Measurements from ENCODE around the gene TTC39A. TPM values are rescaled to one million over a fixed set of nuclear protein-coding genes. Genes with fewer than 3 reads are reported as not detected.

TTC39A gene
- total RNA-seq, 2 experiments from 2014 or later: 0.11 TPM; not detected in 1

GRCh38 chr1:51280321-51280978 is 49.9 kb downstream of the TTC39A start:
- Mint-ChIP-seq H3K36me3 (ENCODE audit: low read depth) (peaks cover 2% of the 10 kb centered on the region), H3K27me3 (no peaks in the 10 kb centered on the region), H3K27ac (no peak overlapping the region), H3K9me3 (ENCODE audit: low read depth) (no peaks in the 10 kb centered on the region), H3K4me1 (peaks cover 21% of the 10 kb centered on the region), H3K4me3 (no peak overlapping the region)
- intact Hi-C loops (cut with DNase I, micrococcal nuclease): no loop called here
- ChIA-PET POLR2A (no interaction called here), CTCF (interaction anchor here (1.2 kb wide), 1 partner anchor 87 kb away, joined by 3 read pairs; no protein-coding TSS in a partner anchor)
- ATAC-seq: no peak
- no peak for DNase-seq

DNA sequence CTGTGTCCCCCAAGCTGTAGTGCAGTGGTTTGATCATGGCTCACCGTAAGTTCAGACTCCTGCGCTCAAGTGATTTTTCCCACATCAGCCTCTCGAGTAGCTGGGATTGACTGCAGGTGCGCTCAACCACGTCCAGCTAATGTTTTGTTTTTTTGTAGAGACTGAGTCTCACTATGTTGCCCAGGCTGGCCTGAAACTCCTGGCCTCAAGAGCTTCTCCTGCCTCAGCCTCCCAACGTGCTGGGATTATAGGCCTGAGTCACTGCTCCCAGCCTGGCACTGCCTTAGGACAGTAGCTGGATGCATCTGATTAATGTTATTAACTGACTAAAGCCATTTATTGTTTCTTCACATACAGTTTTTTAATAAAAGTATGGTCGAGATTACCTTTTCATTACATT is 54.1 kb downstream of the TTC39A start:
- DNase-seq: no peak
- H3K27me3 Mint-ChIP-seq: no peaks in the 10 kb centered on the region
- no peaks in the 10 kb centered on the region for H3K9me3 Mint-ChIP-seq (ENCODE audit: low read depth)
- H3K27ac Mint-ChIP-seq: no peak overlapping the region
- intact Hi-C loops (cut with DNase I, micrococcal nuclease): loop anchor here in 1 of 2 experiments (10.0 kb wide), 1 partner anchor 59 kb away; the partner anchor contains the start of gene TTC39A
- no peak overlapping the region for H3K4me3 Mint-ChIP-seq
- CTCF ChIA-PET: interaction anchor here (0.6 kb wide), 1 partner anchor 26 kb away, joined by 3 read pairs; no protein-coding TSS in a partner anchor
- POLR2A ChIA-PET: no interaction called here
- H3K36me3 Mint-ChIP-seq (ENCODE audit: low read depth): peaks cover 3% of the 10 kb centered on the region
- ATAC-seq: no peak
- no peaks in the 10 kb centered on the region for H3K4me1 Mint-ChIP-seq

- no peak for ATAC-seq
- H3K36me3 Mint-ChIP-seq (ENCODE audit: low read depth): peaks cover 10% of the 10 kb centered on the region
- DNase-seq: no peak
- H3K4me3 Mint-ChIP-seq: no peak overlapping the region
- no peak overlapping the region for H3K27ac Mint-ChIP-seq
- H3K4me1 Mint-ChIP-seq: no peaks in the 10 kb centered on the region
- POLR2A ChIA-PET: no interaction called here
- no peaks in the 10 kb centered on the region for H3K9me3 Mint-ChIP-seq (ENCODE audit: low read depth)
- intact Hi-C loops (cut with DNase I, micrococcal nuclease): loop anchor here in 1 of 2 experiments (10.0 kb wide), 1 partner anchor 60 kb away; the partner anchor contains the start of gene TTC39A
- H3K27me3 Mint-ChIP-seq: no peaks in the 10 kb centered on the region
- CTCF ChIA-PET: no interaction called here
Measured at GRCh38 chr1:51274676-51275075, 55.7 kb downstream of the TTC39A start.

- CTCF ChIA-PET: no interaction called here
- H3K27me3 Mint-ChIP-seq: no peaks in the 10 kb centered on the region
- ATAC-seq (no peak), DNase-seq (no peak)
- intact Hi-C loops (cut with DNase I, micrococcal nuclease): loop anchor here in 1 of 2 experiments (10.0 kb wide), 1 partner anchor 62 kb away; the partner anchor contains the start of gene TTC39A
- H3K36me3 Mint-ChIP-seq (ENCODE audit: low read depth): peaks cover 16% of the 10 kb centered on the region
- POLR2A ChIA-PET: no interaction called here
- H3K4me1 Mint-ChIP-seq: peaks cover 8% of the 10 kb centered on the region
- no peak overlapping the region for H3K27ac Mint-ChIP-seq
- no peaks in the 10 kb centered on the region for H3K9me3 Mint-ChIP-seq (ENCODE audit: low read depth)
- no peak overlapping the region for H3K4me3 Mint-ChIP-seq
Measured at GRCh38 chr1:51272916-51273315, 57.4 kb downstream of the TTC39A start.

- H3K9me3 Mint-ChIP-seq (ENCODE audit: low read depth): no peaks in the 10 kb centered on the region
- ATAC-seq: no peak
- peaks cover 15% of the 10 kb centered on the region for H3K36me3 Mint-ChIP-seq (ENCODE audit: low read depth)
- intact Hi-C loops (cut with DNase I, micrococcal nuclease): loop anchor here in 1 of 2 experiments (10.0 kb wide), 1 partner anchor 64 kb away; the partner anchor contains the start of gene TTC39A
- ChIA-PET CTCF (interaction anchor here (1.0 kb wide), 1 partner anchor 17 kb away, joined by 3 read pairs; no protein-coding TSS in a partner anchor), POLR2A (no interaction called here)
- H3K27me3 Mint-ChIP-seq: no peaks in the 10 kb centered on the region
- no peak overlapping the region for H3K27ac Mint-ChIP-seq
- H3K4me1 Mint-ChIP-seq: peaks cover 25% of the 10 kb centered on the region
- DNase-seq: no peak
- no peak overlapping the region for H3K4me3 Mint-ChIP-seq
Measured at GRCh38 chr1:51270751-51271150, 59.6 kb downstream of the TTC39A start.

DNA sequence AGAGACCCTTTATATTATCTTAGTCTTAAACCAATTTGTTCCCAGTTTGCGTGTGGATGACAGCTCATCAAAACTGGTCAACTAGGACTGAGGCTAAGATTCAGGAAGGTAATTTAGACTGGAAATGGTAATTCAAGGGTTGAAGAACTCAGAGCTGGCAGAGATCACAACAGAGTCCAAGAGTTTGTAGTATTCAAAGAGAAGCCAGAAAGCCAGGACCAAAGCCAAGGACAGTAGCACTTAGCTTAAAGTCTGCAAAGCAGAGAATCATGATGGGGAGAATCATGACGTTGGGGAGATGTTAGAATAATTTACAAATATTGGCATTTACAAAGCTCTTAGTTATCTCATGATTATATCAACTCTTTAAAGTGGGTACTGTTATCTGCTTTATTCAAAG is 61.7 kb downstream of the TTC39A start:
- DNase-seq: no peak
- intact Hi-C loops (cut with DNase I, micrococcal nuclease): no loop called here
- ChIA-PET POLR2A (interaction anchor here (0.8 kb wide), 1 partner anchor 75 kb away, joined by 4 read pairs; no protein-coding TSS in a partner anchor), CTCF (interaction anchor here (0.5 to 1.8 kb wide), 5 partner anchors 28 to 712 kb away, joined by 3 to 7 read pairs (median 3); no protein-coding TSS in a partner anchor)
- Mint-ChIP-seq H3K4me3 (no peak overlapping the region), H3K27me3 (no peaks in the 10 kb centered on the region), H3K27ac (peak overlapping the region; percentile 73), H3K9me3 (ENCODE audit: low read depth) (no peaks in the 10 kb centered on the region), H3K36me3 (ENCODE audit: low read depth) (peaks cover 15% of the 10 kb centered on the region), H3K4me1 (peaks cover 40% of the 10 kb centered on the region)
- no peak for ATAC-seq

GRCh38 chr1:51266791-51267190 is 63.6 kb downstream of the TTC39A start:
- ATAC-seq: no peak
- no peak for DNase-seq
- POLR2A ChIA-PET: no interaction called here
- H3K27me3 Mint-ChIP-seq: no peaks in the 10 kb centered on the region
- H3K9me3 Mint-ChIP-seq (ENCODE audit: low read depth): no peaks in the 10 kb centered on the region
- peaks cover 15% of the 10 kb centered on the region for H3K36me3 Mint-ChIP-seq (ENCODE audit: low read depth)
- intact Hi-C loops (cut with DNase I, micrococcal nuclease): no loop called here
- CTCF ChIA-PET: interaction anchor here (1.1 to 1.4 kb wide), 2 partner anchors 30 to 78 kb away, joined by 3 read pairs; no protein-coding TSS in a partner anchor
- H3K27ac Mint-ChIP-seq: no peak overlapping the region
- H3K4me1 Mint-ChIP-seq: peaks cover 49% of the 10 kb centered on the region
- no peak overlapping the region for H3K4me3 Mint-ChIP-seq

GRCh38 chr1:51266181-51266580 is 64.2 kb downstream of the TTC39A start:
- no peaks in the 10 kb centered on the region for H3K9me3 Mint-ChIP-seq (ENCODE audit: low read depth)
- H3K27ac Mint-ChIP-seq: no peak overlapping the region
- H3K36me3 Mint-ChIP-seq (ENCODE audit: low read depth): peaks cover 14% of the 10 kb centered on the region
- CTCF ChIA-PET: interaction anchor here (1.1 to 1.4 kb wide), 2 partner anchors 31 to 77 kb away, joined by 3 read pairs; no protein-coding TSS in a partner anchor
- no peak overlapping the region for H3K4me3 Mint-ChIP-seq
- peaks cover 55% of the 10 kb centered on the region for H3K4me1 Mint-ChIP-seq
- ATAC-seq: no peak
- intact Hi-C loops (cut with DNase I, micrococcal nuclease): no loop called here
- no peaks in the 10 kb centered on the region for H3K27me3 Mint-ChIP-seq
- POLR2A ChIA-PET: no interaction called here
- DNase-seq: no peak

DNA sequence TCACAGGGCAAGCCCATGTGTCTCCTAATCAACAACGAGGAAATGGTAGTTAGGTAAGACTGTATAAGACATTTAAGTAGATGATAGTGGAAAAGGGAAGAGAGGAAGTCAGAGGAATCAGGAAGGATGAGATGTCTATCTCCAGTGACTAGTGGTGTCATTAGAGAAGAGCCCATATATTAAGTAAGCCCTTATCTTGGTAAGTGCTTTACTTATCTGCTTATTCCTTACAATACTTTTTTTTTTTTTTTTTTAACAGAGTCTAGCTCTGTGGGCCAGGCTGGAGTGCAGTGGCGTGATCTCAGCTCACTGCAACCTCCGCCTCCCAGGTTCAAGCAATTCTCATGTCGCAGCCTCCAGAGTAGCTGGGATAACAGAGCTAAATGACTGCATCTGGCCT is 64.7 kb downstream of the TTC39A start:
- CTCF ChIA-PET: interaction anchor here (1.4 kb wide), 1 partner anchor 32 kb away, joined by 3 read pairs; no protein-coding TSS in a partner anchor
- no peaks in the 10 kb centered on the region for H3K9me3 Mint-ChIP-seq (ENCODE audit: low read depth)
- no peak overlapping the region for H3K4me3 Mint-ChIP-seq
- POLR2A ChIA-PET: no interaction called here
- no peak overlapping the region for H3K27ac Mint-ChIP-seq
- intact Hi-C loops (cut with DNase I, micrococcal nuclease): no loop called here
- no peak for DNase-seq
- ATAC-seq: no peak
- H3K36me3 Mint-ChIP-seq (ENCODE audit: low read depth): peaks cover 9% of the 10 kb centered on the region
- no peaks in the 10 kb centered on the region for H3K27me3 Mint-ChIP-seq
- H3K4me1 Mint-ChIP-seq: peaks cover 60% of the 10 kb centered on the region

DNA sequence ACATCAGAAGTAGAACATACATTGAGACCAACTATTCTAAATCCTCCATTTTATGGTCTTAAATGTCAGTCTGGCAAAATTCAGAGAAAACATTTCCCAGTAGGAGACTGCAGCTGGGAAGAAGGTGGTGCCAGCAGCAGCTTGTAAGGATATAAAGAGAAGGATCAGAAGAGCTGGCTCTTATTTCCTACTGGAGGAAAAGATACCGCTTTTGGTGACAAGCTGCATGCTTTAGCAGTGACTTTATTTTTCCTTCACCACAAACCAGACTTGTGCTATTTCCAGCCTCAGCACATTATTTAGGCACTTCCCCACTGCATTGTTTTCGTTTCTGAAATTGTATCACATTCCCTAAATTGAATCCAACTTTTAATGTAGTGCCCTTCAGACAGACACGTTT is 65.9 kb downstream of the TTC39A start:
- Mint-ChIP-seq H3K4me3 (no peak overlapping the region), H3K27me3 (no peaks in the 10 kb centered on the region), H3K9me3 (ENCODE audit: low read depth) (no peaks in the 10 kb centered on the region), H3K36me3 (ENCODE audit: low read depth) (peaks cover 7% of the 10 kb centered on the region), H3K27ac (no peak overlapping the region), H3K4me1 (peaks cover 70% of the 10 kb centered on the region)
- ATAC-seq (no peak), DNase-seq (no peak)
- POLR2A ChIA-PET: no interaction called here
- CTCF ChIA-PET: no interaction called here
- intact Hi-C loops (cut with DNase I, micrococcal nuclease): no loop called here

- H3K4me1 Mint-ChIP-seq: peaks cover 75% of the 10 kb centered on the region
- no peaks in the 10 kb centered on the region for H3K9me3 Mint-ChIP-seq (ENCODE audit: low read depth)
- no peak overlapping the region for H3K27ac Mint-ChIP-seq
- ChIA-PET CTCF (interaction anchor here (1.4 kb wide), 1 partner anchor 33 kb away, joined by 6 read pairs; no protein-coding TSS in a partner anchor), POLR2A (interaction anchor here (0.6 kb wide), 1 partner anchor 437 kb away, joined by 3 read pairs; no protein-coding TSS in a partner anchor)
- DNase-seq: no peak
- ATAC-seq: no peak
- H3K4me3 Mint-ChIP-seq: no peak overlapping the region
- intact Hi-C loops (cut with DNase I, micrococcal nuclease): no loop called here
- H3K36me3 Mint-ChIP-seq (ENCODE audit: low read depth): peaks cover 3% of the 10 kb centered on the region
- H3K27me3 Mint-ChIP-seq: no peaks in the 10 kb centered on the region
Measured at GRCh38 chr1:51263147-51263877, 67.0 kb downstream of the TTC39A start.
